Keratinocyte (primary cell): ENCODE results near the gene GSS. TPM values are rescaled to one million over a fixed set of nuclear protein-coding genes. Genes with fewer than 3 reads are reported as not detected.

Experiments
- DNase-seq: peaks from one replicate; pipeline ENCODE4 v3.0.0-alpha.2; 2011; ENCODE audit warnings: low read depth, missing footprints, low spot score
- FAIRE-seq: peaks from 2 replicates; lab custom pipeline; 2011; peaks lifted over from hg19 to GRCh38; lab: Jason Lieb, UNC
- H2AFZ ChIP-seq: 2 replicates; pipeline ENCODE4 v1.6.0; 2012; ENCODE audit warnings: low read length, control low read depth, inconsistent platforms; ENCODE audit not compliant: control insufficient read depth
- H3K27ac ChIP-seq: 2 replicates; pipeline ENCODE4 v1.5.1; 2011; ENCODE audit warnings: low read length; ENCODE audit not compliant: control insufficient read depth, insufficient read depth
- H3K27me3 ChIP-seq: 3 replicates; pipeline ENCODE4 v1.6.0; 2011; ENCODE audit warnings: low read length; ENCODE audit not compliant: control insufficient read depth, insufficient read depth; ENCODE audit errors: extremely low read depth
- H3K36me3 ChIP-seq, 2 experiments: 2 replicates in 1 of 2; 3 replicates in 1 of 2; pipeline ENCODE4 v1.5.1; 2011; ENCODE audit warnings: low read length in 2 of 2, mild to moderate bottlenecking in 1 of 2; ENCODE audit not compliant: control insufficient read depth in 2 of 2, insufficient read depth in 2 of 2; ENCODE audit errors: extremely low read depth in 1 of 2
- H3K4me1 ChIP-seq: 3 replicates; pipeline ENCODE4 v1.5.1; 2011; ENCODE audit warnings: low read length; ENCODE audit not compliant: control insufficient read depth, insufficient read depth; ENCODE audit errors: extremely low read depth
- H3K4me2 ChIP-seq: 3 replicates; pipeline ENCODE4 v1.6.0; 2011; ENCODE audit warnings: low read depth, low read length; ENCODE audit not compliant: control insufficient read depth, insufficient read depth; ENCODE audit errors: extremely low read depth
- H3K4me3 ChIP-seq, 3 experiments: fragments of 200-600 bp in 1 of 3; sonication (generic) in 1 of 3; 2 replicates in 2 of 3; 3 replicates in 1 of 3; pipeline ENCODE4 v1.5.1; 2011 to 2016; ENCODE audit warnings: low read length in 3 of 3, mild to moderate bottlenecking in 3 of 3, control low read depth in 2 of 3, inconsistent platforms in 1 of 3, low read depth in 1 of 3, mixed read lengths in 1 of 3, mixed run types in 1 of 3, moderate library complexity in 1 of 3; ENCODE audit not compliant: control insufficient read depth in 2 of 3, insufficient read depth in 2 of 3; ENCODE audit errors: extremely low read depth in 1 of 3
- H3K79me2 ChIP-seq: 2 replicates; pipeline ENCODE4 v1.6.0; 2012; ENCODE audit warnings: low read length; ENCODE audit not compliant: control insufficient read depth, insufficient read depth
- H3K9ac ChIP-seq: 3 replicates; pipeline ENCODE4 v1.6.0; 2011; ENCODE audit warnings: low read length; ENCODE audit not compliant: control insufficient read depth, insufficient read depth; ENCODE audit errors: extremely low read depth
- H3K9me1 ChIP-seq: 3 replicates; pipeline ENCODE4 v1.6.0; 2011; ENCODE audit warnings: low read length; ENCODE audit not compliant: control insufficient read depth, insufficient read depth; ENCODE audit errors: extremely low read depth
- H3K9me3 ChIP-seq: 2 replicates; pipeline ENCODE4 v1.5.1; 2012; ENCODE audit warnings: low read depth, low read length; ENCODE audit not compliant: control insufficient read depth
- H4K20me1 ChIP-seq: 3 replicates; pipeline ENCODE4 v1.6.0; 2011; ENCODE audit warnings: low read length; ENCODE audit not compliant: control insufficient read depth, insufficient read depth; ENCODE audit errors: extremely low read depth
- CTCF ChIP-seq, 3 experiments: IDR thresholded peaks in 1 of 3; conservative IDR thresholded peaks in 1 of 3; optimal IDR thresholded peaks in 1 of 3; 2 replicates in 2 of 3; 3 replicates in 1 of 3; pipeline versions ENCODE3 to v1.5.1; 2011; ENCODE audit warnings: low read length in 3 of 3, mild to moderate bottlenecking in 3 of 3, moderate library complexity in 2 of 3, control low read depth in 1 of 3, inconsistent platforms in 1 of 3; ENCODE audit not compliant: insufficient read depth in 2 of 3; ENCODE audit errors: extremely low read depth in 1 of 3
- EZH2 ChIP-seq: IDR thresholded peaks from one replicate; pipeline ENCODE4 v1.6.1; 2012; ENCODE audit warnings: inconsistent platforms, mild to moderate bottlenecking, low read length, moderate library complexity
- dilution Hi-C: fragments of 300-500 bp; cut with MboI; formaldehyde crosslinking; loops from one replicate; pipeline ENCODE4 v1.7.0; 2020; ENCODE audit warnings: low sequenced_read_pairs; ENCODE audit not compliant: extremely low pct_ligation_motif_present
- polyA plus RNA-seq, 5 experiments: library from polyadenylated mRNA; depleted of rRNA in 3 of 5; stranded (reverse) in 3 of 5; stranded (forward) in 1 of 5; unstranded in 1 of 5; fragments of >200 nt; gene quantifications; 1 replicate in 1 of 5; 2 replicates in 3 of 5; 3 replicates in 1 of 5; pipeline versions ENCODE4 v1.2.1 to v1.2.3, GENCODE V29; 2011 to 2012; ENCODE audit warnings: missing spikeins in 2 of 5, low read depth in 1 of 5, low replicate concordance in 1 of 5

GSS gene
- polyA plus RNA-seq, 1 donor (not counting 4 experiments of a cell fraction or from before 2014, with no cell fraction given) = 101 TPM

- no peaks in the 10 kb centered on the region for H3K79me2 ChIP-seq
- no peak overlapping the region for H2AFZ ChIP-seq
- H3K36me3 ChIP-seq = peaks cover 17 to 24% of the 10 kb centered on the region in 2 experiments
- H3K9me3 ChIP-seq = no peaks in the 10 kb centered on the region
- no peaks in the 10 kb centered on the region for H4K20me1 ChIP-seq
- DNase-seq = no peak
- no peak overlapping the region for H3K4me3 ChIP-seq
- dilution Hi-C loops = no loop called here
- H3K9me1 ChIP-seq = no peaks in the 10 kb centered on the region
- FAIRE-seq = no peak
- no peak overlapping the region for H3K4me2 ChIP-seq
- no peak overlapping the region for H3K9ac ChIP-seq
- TF ChIP-seq CTCF (optimal IDR thresholded peaks at IDR 0.05 in 1 of 3, IDR thresholded peaks at IDR 0.05 in 1 of 3, conservative IDR thresholded peaks at IDR 0.05 in 1 of 3; ENCODE audit: extremely low read depth in 1 of 3, insufficient read depth in 2 of 3, low read length in 3 of 3) (no peak), EZH2 (no peak)
- no peaks in the 10 kb centered on the region for H3K27me3 ChIP-seq
- no peak overlapping the region for H3K27ac ChIP-seq
- peaks cover 35% of the 10 kb centered on the region for H3K4me1 ChIP-seq
These were observed 8.9 kb downstream of the GSS start for GRCh38 chr20:34946661-34947060.

- H3K27me3 ChIP-seq = no peaks in the 10 kb centered on the region
- no peaks in the 10 kb centered on the region for H3K9me3 ChIP-seq
- H3K79me2 ChIP-seq = no peaks in the 10 kb centered on the region
- no peak overlapping the region for H3K4me3 ChIP-seq
- H3K9me1 ChIP-seq = no peaks in the 10 kb centered on the region
- no peak overlapping the region for H3K27ac ChIP-seq
- H4K20me1 ChIP-seq = no peaks in the 10 kb centered on the region
- peaks cover 22 to 27% of the 10 kb centered on the region in 2 experiments for H3K36me3 ChIP-seq
- no peak for DNase-seq
- H2AFZ ChIP-seq = no peak overlapping the region
- H3K9ac ChIP-seq = no peak overlapping the region
- no peak overlapping the region for H3K4me2 ChIP-seq
- no peak for FAIRE-seq
- TF ChIP-seq EZH2 = no peak
- no peak for TF ChIP-seq CTCF (optimal IDR thresholded peaks at IDR 0.05 in 1 of 3, IDR thresholded peaks at IDR 0.05 in 1 of 3, conservative IDR thresholded peaks at IDR 0.05 in 1 of 3; ENCODE audit: extremely low read depth in 1 of 3, insufficient read depth in 2 of 3, low read length in 3 of 3)
- H3K4me1 ChIP-seq = peaks cover 28% of the 10 kb centered on the region
- dilution Hi-C loops = no loop called here
These were observed 10.1 kb downstream of the GSS start for GRCh38 chr20:34945315-34946077.
